HG03469 (cell line): Measurements from ENCODE around the gene CASP8AP2.
"Not testable (repeated sequence)": the region's sequence is repeated elsewhere in the genome, so short reads cannot be mapped to it uniquely, and the experiment has no call there.

ENCODE experiments used
- ATAC-seq: cut with Tn5 transposase; IDR thresholded peaks from one replicate; pipeline ENCODE4 v1.9.1; 2021; ENCODE audit warnings: mild to moderate bottlenecking, moderate library complexity, moderate number of reproducible peaks; ENCODE audit not compliant: unreplicated experiment

The CASP8AP2 gene

DNA sequence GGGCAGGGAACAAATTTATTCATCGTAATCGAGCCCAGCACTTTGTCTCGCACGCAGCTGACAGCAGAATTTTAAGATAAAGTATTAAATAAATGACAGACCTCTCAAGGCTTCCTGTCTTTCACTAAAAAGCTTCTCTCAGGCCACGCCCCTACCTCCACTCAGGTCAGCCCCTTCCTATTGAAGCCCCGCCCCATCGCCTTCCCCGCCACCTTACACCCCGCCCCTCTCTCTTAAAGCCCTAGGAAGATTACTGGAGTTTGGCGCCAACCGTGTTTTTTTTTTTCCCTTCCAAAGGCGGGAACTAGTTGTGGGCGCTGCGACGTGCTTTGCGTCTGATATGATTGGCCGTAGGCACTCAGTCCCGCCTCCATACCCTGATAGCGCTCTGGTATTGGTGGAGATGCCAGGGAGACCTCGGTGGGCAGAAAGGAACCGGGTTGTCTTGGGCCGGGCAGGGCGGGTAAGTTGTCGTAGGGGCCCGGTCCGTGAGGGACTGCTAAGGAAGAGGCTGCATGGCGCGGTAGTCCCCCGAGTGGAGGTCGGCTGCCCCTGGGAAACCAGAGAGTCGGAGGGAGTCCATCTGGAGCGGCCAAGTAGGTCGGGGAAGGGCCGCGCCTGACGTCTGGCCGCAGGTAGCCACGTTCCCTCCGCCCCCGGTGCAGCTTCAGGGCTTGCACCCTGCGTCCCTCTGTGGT, at the start of gene CASP8AP2:
Gene CASP8AP2 (plus strand): TSS at position 409 of the 698 bp plus-strand sequence.
- peak; percentile 97 for ATAC-seq

DNA sequence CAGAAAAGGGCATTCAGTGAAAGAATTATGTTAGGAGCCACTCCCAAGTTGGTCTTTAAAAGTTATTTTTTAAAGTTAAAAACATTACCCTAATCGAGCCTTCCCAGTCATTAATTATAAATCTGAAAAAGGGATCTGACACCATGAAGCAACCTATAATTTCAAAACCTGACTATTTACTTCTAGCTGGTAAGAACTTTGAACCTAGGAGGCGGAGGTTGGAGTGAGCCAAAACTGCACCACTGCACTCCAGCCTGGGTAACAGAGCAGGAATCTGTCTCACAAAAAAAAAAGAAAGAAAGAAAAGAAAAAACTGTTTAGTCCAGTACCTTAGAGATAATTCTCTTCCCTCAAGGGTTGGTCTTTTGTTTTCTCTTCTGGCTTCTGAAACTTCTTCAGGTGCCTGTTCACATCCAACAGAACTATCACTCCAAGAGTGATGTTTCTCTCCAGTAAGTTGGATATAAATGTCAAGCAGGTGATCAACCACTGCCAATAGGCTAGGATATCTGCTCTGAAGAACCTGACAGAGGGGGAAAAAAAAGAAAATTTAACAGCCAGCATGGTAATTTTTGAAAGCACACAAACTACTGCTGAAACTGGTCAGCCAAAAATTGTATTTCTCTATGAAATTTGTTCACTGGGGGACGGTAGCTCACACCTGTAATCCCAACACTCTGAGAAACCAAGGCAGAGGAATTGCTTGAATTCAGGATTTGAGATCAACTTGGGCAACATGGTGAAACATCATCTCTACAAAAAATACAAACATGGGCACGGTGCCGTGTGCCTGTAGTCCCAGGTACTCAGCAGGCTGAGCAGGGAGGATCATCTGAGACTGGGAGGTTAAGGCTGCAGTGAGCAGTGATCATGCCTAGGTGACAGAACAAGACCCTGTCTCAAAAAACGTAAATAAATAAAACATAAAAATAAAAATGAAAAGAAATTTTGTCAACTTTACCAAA, 48.3 kb upstream of the CASP8AP2 start:
- ATAC-seq: no peak

DNA sequence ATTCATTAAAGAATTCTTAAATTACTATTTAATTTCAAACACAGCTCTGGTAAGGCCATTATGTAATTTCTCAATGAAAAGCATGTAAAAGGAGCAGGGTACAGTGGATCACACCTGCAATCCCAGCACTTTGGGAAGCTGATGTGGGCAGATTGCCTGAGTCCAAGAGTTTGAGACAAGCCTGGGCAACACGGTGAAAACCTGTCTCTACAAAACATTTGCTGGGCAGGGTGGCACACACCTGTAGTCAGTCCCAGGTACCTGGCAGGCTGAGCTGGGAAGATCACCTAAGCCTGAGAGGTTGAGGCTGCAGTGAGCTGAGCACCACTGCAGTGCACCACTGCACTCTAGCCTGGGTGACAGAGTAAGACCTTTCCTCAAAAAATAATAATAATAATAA, 47.5 kb upstream of the CASP8AP2 start:
- no peak for ATAC-seq

DNA sequence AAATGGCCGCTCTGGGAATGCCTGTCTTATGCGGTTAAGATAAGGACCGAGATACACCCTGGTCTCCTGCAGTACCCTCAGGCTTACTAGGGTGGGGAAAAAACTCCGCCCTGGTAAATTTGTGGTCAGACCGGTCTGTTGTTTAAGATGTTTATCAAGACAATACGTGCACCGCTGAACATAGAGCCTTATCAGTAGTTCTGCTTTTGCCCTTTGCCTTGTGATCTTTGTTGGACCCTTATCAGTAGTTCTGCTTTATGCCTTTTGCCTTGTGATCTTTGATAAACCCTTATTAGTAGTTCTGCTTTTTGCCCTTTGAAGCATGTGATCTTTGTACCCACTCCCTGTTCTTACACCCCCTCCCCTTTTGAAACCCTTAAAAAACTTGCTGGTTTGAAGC, 46.4 kb upstream of the CASP8AP2 start:
- not testable (repeated sequence) for ATAC-seq

DNA sequence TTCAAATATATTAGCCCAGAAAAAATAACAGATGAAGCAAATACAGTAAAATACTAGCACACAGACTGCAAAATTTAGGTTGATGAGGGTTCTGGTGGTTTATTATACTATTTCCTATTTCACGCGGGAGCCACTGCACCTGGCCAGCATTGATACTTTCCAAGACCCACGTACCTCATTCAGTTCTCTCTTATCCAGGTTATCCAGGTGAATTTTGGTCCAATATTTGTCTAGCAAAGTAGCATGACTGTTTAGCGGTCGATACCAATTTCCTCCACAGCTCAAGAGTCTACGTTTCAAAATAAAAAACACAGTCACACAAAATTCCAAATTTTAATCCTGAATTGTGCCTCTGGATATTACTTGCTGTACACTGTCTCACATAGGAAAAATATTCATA, 44.8 kb upstream of the CASP8AP2 start:
- ATAC-seq: no peak

DNA sequence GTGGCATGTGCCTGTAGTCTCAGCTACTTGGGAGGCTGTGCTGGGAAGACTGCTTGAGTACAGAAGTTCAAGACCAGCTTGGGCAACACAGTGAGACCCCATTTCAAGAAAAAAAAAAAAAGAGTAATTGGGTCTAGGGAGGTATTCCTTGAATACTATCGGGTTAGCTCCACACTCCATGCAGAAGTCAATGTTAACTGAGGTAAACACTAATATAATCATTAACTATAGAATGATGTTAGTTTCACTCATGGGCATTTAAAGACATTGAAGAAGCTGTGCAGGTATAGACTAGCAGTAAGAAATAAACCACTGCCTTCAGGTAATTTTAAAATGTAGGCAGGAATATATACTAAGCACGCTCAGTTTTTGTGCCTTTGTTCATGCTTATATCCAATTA, 42.7 kb upstream of the CASP8AP2 start:
- ATAC-seq: no peak

DNA sequence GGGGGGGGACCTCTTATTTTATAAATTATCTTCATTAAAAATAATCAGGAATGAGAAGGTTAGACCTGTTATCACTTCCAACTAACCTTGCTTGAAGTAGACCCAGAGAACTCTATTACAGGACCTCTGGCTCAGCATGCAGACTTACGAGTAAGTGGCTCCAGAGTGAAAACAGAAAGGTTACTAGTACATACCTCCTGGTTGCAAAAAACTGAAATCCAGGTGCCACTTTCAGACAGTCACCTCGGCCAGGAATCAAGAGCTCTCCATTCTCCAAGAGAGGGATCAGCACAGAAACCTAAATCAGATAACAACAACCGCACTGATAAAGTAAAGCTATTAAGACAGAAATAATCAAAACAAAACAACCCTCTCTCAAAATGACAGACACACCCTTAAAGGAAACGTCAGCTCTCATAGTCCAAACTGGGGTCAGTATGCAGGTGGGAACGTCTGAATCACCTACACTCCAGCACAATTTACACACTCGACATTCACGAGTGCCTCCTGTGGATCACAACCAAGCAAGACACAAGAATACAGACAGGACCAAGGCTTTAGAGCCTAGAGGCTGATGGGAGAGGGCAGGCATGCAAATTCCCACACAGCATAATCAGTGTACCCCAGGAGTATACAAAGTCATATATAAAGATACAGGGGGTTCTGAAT, 41.9 kb upstream of the CASP8AP2 start:
- no peak for ATAC-seq

DNA sequence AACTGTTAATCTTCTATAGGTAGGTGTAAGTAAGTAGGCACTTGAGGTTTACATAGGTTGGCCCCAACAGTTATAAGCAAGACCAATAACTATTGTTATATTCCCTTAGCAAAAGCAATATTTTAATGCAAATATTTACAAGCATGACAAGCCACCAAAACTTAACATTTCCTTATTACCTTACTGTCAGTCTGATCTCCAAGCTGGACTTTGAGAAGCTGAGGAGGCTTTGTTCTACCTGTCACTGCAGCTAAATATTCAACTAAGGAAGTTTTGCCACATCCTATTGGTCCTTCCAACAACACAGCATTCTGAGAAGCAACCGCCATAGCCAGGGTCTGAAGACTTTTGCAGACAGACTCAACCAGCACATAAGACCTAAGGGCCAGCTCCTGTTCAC, 39.7 kb upstream of the CASP8AP2 start:
- no peak for ATAC-seq

DNA sequence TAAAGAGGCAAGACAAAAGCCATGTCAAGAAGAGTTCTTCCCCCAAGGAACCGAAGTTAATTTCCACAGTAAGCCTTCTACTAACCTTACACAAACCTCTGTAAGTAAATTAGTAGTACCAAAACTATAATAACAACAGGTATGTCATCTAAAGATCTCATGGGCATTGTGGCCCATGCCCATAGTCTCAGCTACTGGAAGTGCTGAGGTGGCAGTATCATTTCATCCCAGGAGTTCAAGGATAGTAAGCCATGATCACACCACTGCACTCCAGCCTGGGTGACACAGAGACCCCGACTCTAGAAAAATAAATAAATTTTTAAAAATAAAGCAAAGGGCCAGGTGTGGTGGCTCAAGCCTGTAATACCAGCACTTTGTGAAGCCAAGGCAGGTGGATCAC, 39.3 kb upstream of the CASP8AP2 start:
- ATAC-seq: no peak

DNA sequence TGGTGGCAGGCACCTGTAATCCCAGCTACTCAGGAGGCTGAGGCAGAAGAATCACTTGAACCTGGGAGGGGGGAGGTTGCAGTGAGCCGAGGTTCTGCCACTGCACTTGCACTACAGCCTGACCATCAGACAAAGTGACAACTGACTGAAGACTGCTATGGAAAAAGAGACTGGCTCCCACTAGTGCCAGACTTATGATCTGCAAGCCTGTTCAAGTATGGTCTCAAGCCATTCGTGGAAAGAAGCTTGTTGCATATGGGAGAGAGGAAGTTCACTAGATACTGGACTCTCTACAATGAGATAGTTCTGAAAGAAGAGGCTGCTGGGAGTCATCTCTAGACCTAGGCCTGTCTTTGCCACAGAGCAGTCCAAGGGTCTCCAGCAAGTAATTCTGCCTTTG, 36.8 kb upstream of the CASP8AP2 start:
- ATAC-seq: peak; percentile 75

DNA sequence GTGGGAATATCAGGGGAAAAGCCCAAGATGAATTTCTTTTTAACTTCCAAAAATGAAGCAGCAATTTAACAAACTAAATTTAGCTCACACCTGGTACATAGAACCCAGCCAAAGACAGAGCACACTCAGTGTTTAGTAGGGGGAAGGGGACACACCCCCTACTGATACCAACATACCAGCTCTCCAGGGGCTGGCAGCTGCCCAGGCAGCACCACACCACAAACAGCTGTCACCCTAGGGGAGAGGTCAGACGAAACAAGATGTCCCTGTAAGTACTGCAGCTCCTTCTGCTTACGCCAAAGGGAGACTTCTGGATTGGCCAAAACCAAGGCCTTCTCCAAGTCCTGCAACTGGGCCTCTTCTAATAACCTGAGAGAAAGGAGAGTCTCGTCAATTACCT, 36.1 kb upstream of the CASP8AP2 start:
- ATAC-seq: no peak

DNA sequence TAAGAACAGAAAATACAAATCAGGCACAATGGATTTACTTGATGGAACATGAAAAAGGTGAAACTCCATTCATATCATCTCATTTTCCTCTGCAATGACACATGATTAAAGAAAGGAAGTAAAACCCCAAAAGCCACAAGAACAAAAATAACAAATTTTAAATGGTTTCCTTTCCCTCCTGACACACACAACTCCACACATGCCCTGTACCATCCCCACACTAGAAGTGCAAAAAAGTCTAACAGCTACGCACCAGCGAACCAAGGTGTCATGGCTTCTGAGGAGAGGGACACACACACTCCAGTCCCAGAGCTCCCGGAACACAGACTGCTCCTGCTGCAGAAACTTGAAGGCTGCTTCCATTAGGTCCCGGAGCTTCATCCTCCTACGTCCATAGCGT, 35.4 kb upstream of the CASP8AP2 start:
- ATAC-seq: peak; percentile 39

DNA sequence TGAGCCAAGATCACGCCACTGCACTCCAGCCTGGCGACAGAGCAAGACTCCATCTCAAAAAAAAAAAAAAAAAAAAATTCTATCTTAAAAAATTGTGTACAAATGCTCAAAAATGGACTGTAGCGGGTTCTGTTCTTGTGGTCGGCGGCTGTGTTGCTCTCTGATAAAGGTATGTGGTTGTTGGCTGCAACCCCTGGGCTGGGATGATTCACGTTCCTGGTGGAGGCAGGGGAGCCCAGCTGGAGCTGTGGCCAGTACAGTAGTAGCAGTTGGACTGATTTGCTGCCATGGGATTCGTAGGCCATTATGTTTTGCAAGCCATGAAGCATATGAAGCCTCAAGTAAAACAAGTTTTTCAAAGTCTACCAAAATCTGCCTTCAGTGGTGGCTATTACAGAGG, 32.4 kb upstream of the CASP8AP2 start:
- ATAC-seq: no peak

DNA sequence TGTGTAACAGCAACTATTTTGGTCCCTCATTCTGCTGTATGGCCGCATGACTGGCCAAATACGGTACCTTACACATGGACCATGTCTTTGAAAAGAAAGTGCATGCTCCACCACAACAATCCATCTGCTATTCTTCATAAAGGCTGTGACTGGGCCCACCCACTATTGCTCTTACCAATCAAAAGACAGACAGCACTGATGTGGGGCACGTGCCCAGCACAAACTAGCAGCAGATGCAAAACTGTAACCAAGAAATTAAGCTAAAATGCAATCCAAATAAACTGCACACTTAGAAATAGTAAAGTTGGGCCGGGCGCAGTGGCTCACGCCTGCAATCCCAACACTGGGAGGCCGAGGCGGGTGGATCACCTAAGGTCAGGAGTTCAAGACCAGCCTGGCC, 30.6 kb upstream of the CASP8AP2 start:
- no peak for ATAC-seq

DNA sequence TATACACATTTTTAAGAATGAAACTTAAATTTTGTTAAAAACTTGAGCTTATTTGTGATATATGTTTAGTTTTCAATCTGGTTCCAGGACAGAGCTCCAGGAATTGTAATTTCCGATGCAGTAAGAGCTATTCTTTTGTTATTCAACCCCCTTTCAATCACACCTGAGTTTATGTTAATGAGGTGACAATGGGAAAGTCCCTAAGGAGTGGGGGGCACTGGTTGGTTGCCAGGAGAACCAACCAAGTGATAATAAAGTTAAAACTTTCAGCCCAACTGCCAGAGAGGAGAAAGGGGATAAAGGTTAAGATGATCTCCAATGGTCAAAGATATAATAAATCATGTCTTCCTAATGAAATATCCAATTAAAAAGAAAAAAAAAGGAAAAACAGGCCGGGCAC, 29.9 kb upstream of the CASP8AP2 start:
- no peak for ATAC-seq

DNA sequence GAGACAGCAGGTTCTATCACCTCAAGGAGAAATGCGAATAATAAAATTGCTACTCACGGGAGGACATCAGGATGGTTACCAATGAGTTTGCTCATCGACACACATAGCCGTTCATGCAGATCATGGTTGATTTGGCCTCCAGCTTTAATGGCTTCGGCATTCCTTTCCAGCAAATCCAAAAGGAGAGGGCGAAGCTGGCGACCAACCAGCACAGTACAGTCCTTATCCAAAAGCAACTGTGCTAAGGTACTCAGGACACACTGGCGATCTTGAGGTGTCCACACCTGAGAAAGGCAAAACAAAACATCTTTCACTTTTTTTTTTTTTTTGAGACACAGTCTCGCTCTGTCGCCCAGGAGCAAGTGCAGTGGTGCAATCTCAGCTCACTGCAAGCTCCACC, 26.4 kb upstream of the CASP8AP2 start:
- no peak for ATAC-seq

DNA sequence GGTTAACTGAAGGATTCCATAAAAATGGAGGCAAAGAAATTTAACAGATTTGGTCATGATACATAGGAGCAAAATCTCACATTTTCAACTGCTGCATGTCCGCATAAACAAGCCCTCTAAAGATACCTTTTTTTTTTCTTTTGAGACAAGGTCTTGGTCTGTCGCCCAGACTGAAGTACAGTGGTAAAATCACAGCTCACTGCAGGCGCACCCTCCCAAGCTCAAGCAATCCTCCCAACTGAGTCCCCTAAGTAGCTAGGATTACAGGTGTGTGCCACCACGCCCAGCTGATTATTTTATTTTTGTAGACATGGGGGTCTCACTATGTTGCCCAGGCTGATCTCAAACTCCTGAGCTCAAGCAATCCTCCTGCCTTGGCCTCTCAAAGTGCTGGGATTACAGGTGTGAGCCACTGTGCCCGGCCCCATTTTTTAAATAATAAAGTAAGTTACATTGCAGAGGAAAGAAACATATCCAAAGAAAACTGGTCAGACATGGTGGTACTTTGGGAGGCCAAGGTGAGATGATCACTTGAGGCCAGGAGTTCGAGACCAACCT, 23.8 kb upstream of the CASP8AP2 start:
- no peak for ATAC-seq

DNA sequence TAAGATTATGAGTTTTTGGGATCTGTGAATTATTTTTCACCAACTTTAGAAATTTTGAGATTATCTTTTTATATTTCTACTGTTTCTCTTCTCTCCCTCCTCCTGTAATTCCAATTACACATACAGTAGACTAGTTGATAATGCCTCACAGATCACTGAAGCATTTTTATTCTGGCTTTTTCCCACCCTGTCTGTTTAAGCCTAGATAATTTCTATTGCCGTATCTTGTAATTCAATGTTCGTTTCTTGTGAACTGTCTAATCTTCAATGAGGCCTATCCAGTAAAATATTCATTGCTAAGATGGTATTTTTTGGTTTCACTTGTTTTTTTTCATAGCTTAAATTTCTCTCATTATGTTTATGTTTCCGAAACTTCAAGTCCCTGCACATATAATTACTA, 22.1 kb upstream of the CASP8AP2 start:
- ATAC-seq: no peak

DNA sequence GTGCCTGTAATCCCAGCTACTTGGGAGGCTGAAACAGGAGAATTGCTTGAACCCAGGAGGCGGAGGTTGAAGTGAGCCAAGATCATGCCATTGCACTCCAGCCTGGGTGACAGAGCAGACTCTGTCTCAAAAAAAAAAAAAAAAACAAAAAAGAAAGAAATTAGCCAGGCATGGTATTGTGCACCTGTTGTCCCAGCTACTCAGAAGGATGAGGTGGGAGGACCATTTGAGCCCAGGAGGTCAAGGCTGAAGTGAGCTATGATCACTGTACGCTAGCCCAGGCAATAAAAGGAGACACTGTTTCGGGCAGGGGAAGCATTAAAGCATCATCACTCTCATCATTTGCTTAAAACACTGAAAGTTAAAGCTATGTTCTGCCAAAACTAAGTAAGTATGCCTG, 16.3 kb upstream of the CASP8AP2 start:
- ATAC-seq: not testable (repeated sequence)

DNA sequence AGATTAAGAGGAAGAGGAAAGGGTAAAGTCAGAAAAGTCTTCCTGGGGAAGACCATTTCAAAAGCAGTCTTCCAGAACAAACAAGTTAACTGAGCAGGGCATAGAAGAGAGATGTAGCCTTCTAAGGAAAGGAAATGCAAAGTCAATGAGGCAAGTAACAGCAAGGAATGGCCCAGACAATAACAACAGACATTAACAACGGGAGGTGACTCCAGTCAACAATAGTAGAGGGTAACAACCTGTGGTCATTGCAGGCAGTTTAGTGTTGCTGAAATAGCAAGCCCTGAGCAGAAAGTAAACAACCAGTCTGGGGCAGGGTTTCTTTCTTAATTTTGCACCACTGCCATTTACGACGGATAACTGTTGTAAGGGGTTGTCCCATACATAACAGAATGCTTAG, 12.2 kb upstream of the CASP8AP2 start:
- ATAC-seq: no peak

DNA sequence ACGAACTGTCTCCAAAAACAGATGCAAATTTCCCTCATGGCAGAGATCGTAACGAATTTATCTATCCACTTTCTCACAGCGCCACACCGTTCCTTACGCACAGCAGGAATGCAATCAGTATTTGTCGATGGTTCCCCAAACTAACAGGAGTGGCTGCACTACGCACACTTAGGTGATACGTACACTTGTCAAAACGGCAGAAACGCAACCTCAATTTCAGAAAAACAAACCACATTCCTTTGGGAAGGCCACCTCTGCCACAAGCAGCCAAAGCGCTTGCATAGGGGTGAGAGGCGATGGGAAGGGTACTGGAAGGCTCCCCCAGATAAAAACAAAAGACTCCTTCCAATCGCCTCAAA, 10.7 kb upstream of the CASP8AP2 start:
- no peak for ATAC-seq
